Calu3 (cell line): ENCODE data around the gene STMND1. TPM values are rescaled to one million over a fixed set of nuclear protein-coding genes. Genes with fewer than 3 reads are reported as not detected.

Source experiments
- BruUV-seq: library from RNA; stranded (reverse); fragments of 400-500 nt; replicated peaks from 2 replicates; lab custom pipeline; 2021; lab: Mats Ljungman, UMichigan
- CTCF ChIA-PET: fragments of 300-600 bp; sonication (Branson Sonifier 250); formaldehyde crosslinking; loops from one replicate; lab custom pipeline; 2022; ENCODE audit warnings: antibody characterized with exemption; lab: Charles Lee
- DNase-seq: peaks from one replicate; pipeline ENCODE4 v3.0.0; 2022
- H3K27ac Mint-ChIP-seq: one replicate; pipeline ENCODE4 v1.8.0; 2022; ENCODE audit warnings: mixed read lengths; ENCODE audit not compliant: unreplicated experiment
- H3K27me3 Mint-ChIP-seq: one replicate; pipeline ENCODE4 v1.8.0; 2022; ENCODE audit warnings: mixed read lengths; ENCODE audit not compliant: unreplicated experiment
- H3K36me3 Mint-ChIP-seq: one replicate; pipeline ENCODE4 v1.8.0; 2022; ENCODE audit warnings: mild to moderate bottlenecking, moderate library complexity, mixed read lengths; ENCODE audit not compliant: insufficient read depth, unreplicated experiment
- H3K4me1 Mint-ChIP-seq: one replicate; pipeline ENCODE4 v1.8.0; 2022; ENCODE audit warnings: mild to moderate bottlenecking, low read depth, mixed read lengths; ENCODE audit not compliant: unreplicated experiment
- H3K4me3 Mint-ChIP-seq: one replicate; pipeline ENCODE4 v1.8.0; 2022; ENCODE audit warnings: mild to moderate bottlenecking, low read depth, moderate library complexity, mixed read lengths; ENCODE audit not compliant: unreplicated experiment
- H3K9me3 Mint-ChIP-seq: one replicate; pipeline ENCODE4 v1.8.0; 2022; ENCODE audit warnings: low read depth, mixed read lengths; ENCODE audit not compliant: unreplicated experiment
- intact Hi-C: fragments of 100-400 bp; cut with micrococcal nuclease; formaldehyde crosslinking; loops from one replicate; pipeline ENCODE4 v1.10.0; 2022; ENCODE audit not compliant: unreplicated experiment
- total RNA-seq: library from RNA; stranded (reverse); gene quantifications from 2 replicates; pipeline ENCODE4 v1.2.3, GENCODE V29; 2022
- TF ChIP-seq, protein P1 (sequence below): fragments of 200-600 bp; IDR thresholded peaks from one replicate; pipeline ENCODE4 v1.8.0; 2022; ENCODE audit warnings: antibody characterized with exemption; ENCODE audit not compliant: unreplicated experiment

STMND1 gene
- total RNA-seq, 1 experiment from 2014 or later: 0.68 TPM

DNA sequence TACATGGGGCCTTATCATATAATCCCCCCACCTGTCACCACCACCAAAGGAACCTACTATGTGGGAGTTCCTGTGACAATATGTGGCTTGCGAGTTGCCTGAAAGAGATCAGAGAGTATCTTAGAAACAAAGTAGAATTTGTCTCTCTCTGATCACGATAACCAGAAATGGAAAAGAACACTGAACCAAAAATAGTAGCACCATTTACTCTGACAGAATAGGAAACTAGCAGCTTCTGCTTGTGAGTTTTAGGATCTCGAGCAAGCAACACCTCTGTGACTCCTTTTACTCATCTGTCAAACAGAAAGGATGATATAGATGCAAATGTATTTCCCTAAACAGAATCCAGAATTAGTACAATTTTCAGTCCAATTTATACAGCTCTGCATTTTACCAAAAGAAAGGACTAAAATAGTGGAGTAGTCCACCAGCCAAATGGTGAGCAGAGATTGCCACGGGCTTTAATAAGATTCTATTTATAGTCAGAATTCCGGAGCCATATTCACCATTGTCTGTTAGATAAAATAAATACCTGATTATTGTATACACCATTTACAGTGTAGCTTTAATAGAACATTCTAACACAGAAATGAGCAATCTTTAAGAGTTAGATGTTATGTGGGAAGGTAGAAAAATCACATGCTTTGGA is 19.9 kb upstream of the STMND1 start:
- Mint-ChIP-seq H3K36me3 (no peaks in the 10 kb centered on the region), H3K4me3 (no peak overlapping the region), H3K27me3 (peaks cover 23% of the 10 kb centered on the region), H3K9me3 (no peaks in the 10 kb centered on the region), H3K4me1 (no peaks in the 10 kb centered on the region), H3K27ac (no peak overlapping the region)
- DNase-seq: no peak
- no TSS peak for BruUV-seq
- CTCF ChIA-PET: no interaction called here
- TF ChIP-seq, protein P1, sequence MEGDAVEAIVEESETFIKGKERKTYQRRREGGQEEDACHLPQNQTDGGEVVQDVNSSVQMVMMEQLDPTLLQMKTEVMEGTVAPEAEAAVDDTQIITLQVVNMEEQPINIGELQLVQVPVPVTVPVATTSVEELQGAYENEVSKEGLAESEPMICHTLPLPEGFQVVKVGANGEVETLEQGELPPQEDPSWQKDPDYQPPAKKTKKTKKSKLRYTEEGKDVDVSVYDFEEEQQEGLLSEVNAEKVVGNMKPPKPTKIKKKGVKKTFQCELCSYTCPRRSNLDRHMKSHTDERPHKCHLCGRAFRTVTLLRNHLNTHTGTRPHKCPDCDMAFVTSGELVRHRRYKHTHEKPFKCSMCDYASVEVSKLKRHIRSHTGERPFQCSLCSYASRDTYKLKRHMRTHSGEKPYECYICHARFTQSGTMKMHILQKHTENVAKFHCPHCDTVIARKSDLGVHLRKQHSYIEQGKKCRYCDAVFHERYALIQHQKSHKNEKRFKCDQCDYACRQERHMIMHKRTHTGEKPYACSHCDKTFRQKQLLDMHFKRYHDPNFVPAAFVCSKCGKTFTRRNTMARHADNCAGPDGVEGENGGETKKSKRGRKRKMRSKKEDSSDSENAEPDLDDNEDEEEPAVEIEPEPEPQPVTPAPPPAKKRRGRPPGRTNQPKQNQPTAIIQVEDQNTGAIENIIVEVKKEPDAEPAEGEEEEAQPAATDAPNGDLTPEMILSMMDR: no peak
- intact Hi-C loops: loop anchor here (10.0 kb wide), 1 partner anchor 567 kb away; no protein-coding TSS in a partner anchor

DNA sequence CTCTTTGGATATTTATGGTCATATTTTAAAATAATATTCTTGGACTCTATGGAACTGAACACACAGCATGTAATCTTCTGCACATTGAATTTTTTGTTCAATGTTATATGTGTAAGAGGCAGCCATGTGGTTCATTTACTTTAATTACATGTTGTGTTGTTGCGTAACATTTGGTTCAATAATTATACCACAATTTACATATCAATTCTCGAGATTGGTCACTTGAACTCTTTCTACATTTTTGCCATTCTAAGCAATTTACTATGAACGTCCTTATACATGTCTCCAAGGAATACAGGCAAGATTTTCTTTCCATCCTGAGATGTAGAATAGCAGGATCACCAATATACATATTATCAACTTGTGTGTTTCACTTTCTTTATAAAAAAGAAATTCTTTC is 18.5 kb upstream of the STMND1 start:
- intact Hi-C loops: loop anchor here (10.0 kb wide), 1 partner anchor 569 kb away; no protein-coding TSS in a partner anchor
- Mint-ChIP-seq H3K27ac (no peak overlapping the region), H3K4me3 (no peak overlapping the region), H3K9me3 (no peaks in the 10 kb centered on the region), H3K36me3 (no peaks in the 10 kb centered on the region), H3K27me3 (peaks cover 19% of the 10 kb centered on the region), H3K4me1 (no peaks in the 10 kb centered on the region)
- CTCF ChIA-PET: no interaction called here
- no TSS peak for BruUV-seq
- TF ChIP-seq, protein P1: no peak
- DNase-seq: no peak

DNA sequence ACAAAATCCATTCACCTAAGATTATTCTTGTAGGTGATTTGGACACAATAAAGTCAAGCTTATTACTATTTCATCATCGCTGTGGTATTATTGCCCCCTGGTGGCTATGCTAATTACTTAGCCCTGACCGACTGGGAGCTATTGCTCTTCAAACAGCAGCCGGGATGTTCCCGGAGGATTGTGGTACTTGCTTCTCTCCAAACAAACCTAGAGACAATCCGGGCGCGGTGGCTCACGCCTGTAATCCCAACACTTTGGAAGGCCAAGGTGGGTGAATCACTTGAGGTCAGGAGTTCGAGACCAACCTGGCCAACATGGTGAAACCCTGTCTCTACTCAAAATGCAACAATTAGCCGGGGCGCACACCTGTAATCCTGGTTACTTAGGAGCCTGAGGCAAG is 15.4 kb upstream of the STMND1 start:
- DNase-seq: peak; percentile 66
- Mint-ChIP-seq H3K36me3 (no peaks in the 10 kb centered on the region), H3K27ac (no peak overlapping the region), H3K9me3 (peaks cover 2% of the 10 kb centered on the region), H3K27me3 (peaks cover under 1% of the 10 kb centered on the region), H3K4me1 (no peaks in the 10 kb centered on the region), H3K4me3 (no peak overlapping the region)
- TF ChIP-seq, protein P1: peak; percentile 55
- BruUV-seq: no TSS peak
- intact Hi-C loops: loop anchor here (1.0 to 10.0 kb wide), 3 partner anchors 322 to 754 kb away; no protein-coding TSS in a partner anchor
- CTCF ChIA-PET: interaction anchor here (0.6 to 1.5 kb wide), 9 partner anchors 10 to 800 kb away, joined by 3 to 16 read pairs (median 5); no protein-coding TSS in a partner anchor

DNA sequence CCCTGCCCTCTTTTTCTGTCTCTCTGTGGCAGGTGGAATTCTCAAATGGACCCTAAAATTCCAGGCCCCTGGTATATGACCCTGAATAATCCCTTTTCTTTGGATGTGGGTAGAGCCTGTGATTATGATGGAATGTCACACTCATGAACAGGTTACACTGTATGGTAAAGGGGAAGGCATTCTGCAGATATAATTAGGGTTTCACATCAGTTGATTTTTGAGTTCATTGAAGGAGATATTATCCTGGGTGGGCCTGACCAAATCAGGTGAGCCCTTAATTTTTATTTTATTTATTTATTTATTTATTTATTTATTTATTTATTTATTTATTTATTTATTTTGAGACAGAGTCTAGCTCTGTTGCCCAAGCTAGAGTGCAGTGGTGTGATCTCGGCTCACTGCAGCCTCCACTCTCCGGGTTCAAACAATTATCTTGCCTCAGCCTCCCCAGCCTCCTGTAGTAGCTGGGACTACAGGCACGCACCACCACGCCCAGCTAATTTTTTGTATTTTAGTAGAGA is 13.7 kb upstream of the STMND1 start:
- peaks cover 10% of the 10 kb centered on the region for H3K4me1 Mint-ChIP-seq
- H3K27ac Mint-ChIP-seq: no peak overlapping the region

More for the DNA sequence above, 13.7 kb upstream of the STMND1 start:
- TF ChIP-seq, protein P1: no peak
- Mint-ChIP-seq H3K27me3 (no peaks in the 10 kb centered on the region), H3K4me3 (no peak overlapping the region), H3K9me3 (peaks cover 2% of the 10 kb centered on the region), H3K36me3 (no peaks in the 10 kb centered on the region)
- intact Hi-C loops: loop anchor here (10.0 kb wide), 1 partner anchor 573 kb away; no protein-coding TSS in a partner anchor
- CTCF ChIA-PET: interaction anchor here (1.4 kb wide), 1 partner anchor 270 kb away, joined by 3 read pairs; no protein-coding TSS in a partner anchor
- BruUV-seq: no TSS peak
- DNase-seq: no peak
